ENCODE data around the gene IKZF1.
A peak's percentile ranks its signal among the peaks of the same experiment; 100 is the strongest.

IKZF1 gene

DNA sequence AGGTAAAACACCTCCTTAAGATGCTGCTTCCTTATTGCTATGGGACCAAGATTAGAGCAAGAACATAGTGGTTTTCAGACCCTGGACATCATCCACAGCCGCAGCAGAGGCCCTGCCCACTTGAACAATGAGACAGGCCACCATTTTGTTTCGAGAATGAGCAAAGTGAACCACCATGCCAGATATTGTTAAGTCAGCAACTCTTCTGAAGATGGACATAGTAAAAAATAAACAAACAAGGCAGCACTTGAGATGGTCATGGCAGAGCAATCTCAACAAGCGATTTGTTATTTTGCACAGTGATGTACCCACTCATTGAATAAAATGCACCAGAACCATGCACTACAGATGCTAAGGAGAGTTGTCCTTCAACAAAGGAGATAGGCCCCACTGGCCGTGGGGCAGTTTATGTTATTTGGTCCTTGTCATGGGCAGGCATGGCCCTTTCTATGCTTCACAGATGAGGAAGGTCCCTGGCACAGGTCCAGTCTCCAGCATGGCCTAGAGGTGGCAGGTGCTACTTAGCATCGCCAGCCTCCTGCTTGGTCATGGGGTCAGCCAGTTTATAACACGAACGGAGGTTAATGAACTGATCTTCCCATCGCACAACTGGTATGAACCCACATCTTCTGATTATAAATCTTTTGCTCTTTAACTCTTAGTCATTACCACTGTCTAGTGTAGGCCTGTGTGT, 44.1 kb downstream of the IKZF1 start:
- peaks cover 98% of the 10 kb centered on the region for H3K36me3 ChIP-seq (ENCODE audit: control insufficient read depth, low read length)
- no peak overlapping the region for H3K4me3 ChIP-seq (ENCODE audit: low read length)
- no peaks in the 10 kb centered on the region for H3K9me3 ChIP-seq (ENCODE audit: control insufficient read depth, insufficient read depth, low read length)
- peaks cover 98% of the 10 kb centered on the region for H3K79me2 ChIP-seq (ENCODE audit: control insufficient read depth, low read length)
- H3K4me2 ChIP-seq (ENCODE audit: low read length): no peak overlapping the region
- H3K4me1 ChIP-seq (ENCODE audit: control insufficient read depth, low read length): peaks cover 51% of the 10 kb centered on the region
- peaks cover 15% of the 10 kb centered on the region; the same call in 1 of the 2 replicates for H4K20me1 ChIP-seq (ENCODE audit: control insufficient read depth, insufficient read depth, low read depth, low read length)
- no peaks in the 10 kb centered on the region for H3K9me2 ChIP-seq (replicated peaks; ENCODE audit: control insufficient read depth, low read length)
- H3K27ac ChIP-seq (ENCODE audit: low read depth, low read length): no peak overlapping the region
- TF ChIP-seq, protein P1, sequence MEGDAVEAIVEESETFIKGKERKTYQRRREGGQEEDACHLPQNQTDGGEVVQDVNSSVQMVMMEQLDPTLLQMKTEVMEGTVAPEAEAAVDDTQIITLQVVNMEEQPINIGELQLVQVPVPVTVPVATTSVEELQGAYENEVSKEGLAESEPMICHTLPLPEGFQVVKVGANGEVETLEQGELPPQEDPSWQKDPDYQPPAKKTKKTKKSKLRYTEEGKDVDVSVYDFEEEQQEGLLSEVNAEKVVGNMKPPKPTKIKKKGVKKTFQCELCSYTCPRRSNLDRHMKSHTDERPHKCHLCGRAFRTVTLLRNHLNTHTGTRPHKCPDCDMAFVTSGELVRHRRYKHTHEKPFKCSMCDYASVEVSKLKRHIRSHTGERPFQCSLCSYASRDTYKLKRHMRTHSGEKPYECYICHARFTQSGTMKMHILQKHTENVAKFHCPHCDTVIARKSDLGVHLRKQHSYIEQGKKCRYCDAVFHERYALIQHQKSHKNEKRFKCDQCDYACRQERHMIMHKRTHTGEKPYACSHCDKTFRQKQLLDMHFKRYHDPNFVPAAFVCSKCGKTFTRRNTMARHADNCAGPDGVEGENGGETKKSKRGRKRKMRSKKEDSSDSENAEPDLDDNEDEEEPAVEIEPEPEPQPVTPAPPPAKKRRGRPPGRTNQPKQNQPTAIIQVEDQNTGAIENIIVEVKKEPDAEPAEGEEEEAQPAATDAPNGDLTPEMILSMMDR (IDR thresholded peaks at IDR 0.05; ENCODE audit: low read depth, low read length, poor library complexity, severe bottlenecking): no peak
- TF ChIP-seq EZH2phosphoT487 (IDR thresholded peaks at IDR 0.05; ENCODE audit: borderline replicate concordance, low read length): no peak
- no peaks in the 10 kb centered on the region for H3K27me3 ChIP-seq (ENCODE audit: control insufficient read depth, low read length)
- H3F3A ChIP-seq (ENCODE audit: control insufficient read depth, insufficient read depth): no peaks in the 10 kb centered on the region

DNA sequence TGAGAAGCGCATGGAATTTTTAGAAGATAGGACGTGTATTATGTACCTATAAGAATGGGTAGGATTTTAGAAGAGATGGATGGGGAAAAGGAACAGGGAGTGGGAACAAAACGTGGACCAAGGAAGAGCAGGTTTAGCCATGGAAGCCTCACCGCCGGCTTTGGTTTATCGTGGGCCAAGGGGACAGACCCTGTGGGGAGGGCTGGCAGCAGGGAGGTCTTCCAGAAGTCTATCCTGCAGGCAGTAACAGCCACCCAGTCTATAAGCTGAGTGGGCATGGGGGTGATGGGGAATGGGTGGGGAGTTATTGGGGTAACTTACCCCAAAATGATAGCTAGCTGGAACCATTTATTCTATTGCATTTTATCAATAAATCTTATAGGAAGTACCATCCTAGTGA, 44.9 kb downstream of the IKZF1 start:
- Histone ChIP-seq H3K27ac (ENCODE audit: low read depth, low read length) (no peak overlapping the region), H3K4me2 (ENCODE audit: low read length) (no peak overlapping the region; the same call in 1 of the 2 replicates), H3K4me1 (ENCODE audit: control insufficient read depth, low read length) (peaks cover 51% of the 10 kb centered on the region), H4K20me1 (ENCODE audit: control insufficient read depth, insufficient read depth, low read depth, low read length) (peaks cover 15% of the 10 kb centered on the region; the same call in 1 of the 2 replicates), H3K4me3 (ENCODE audit: low read length) (no peak overlapping the region), H3K9me2 (replicated peaks; ENCODE audit: control insufficient read depth, low read length) (no peaks in the 10 kb centered on the region), H3K79me2 (ENCODE audit: control insufficient read depth, low read length) (peaks cover 98% of the 10 kb centered on the region), H3F3A (ENCODE audit: control insufficient read depth, insufficient read depth) (no peaks in the 10 kb centered on the region), H3K27me3 (ENCODE audit: control insufficient read depth, low read length) (no peaks in the 10 kb centered on the region), H3K9me3 (ENCODE audit: control insufficient read depth, insufficient read depth, low read length) (no peaks in the 10 kb centered on the region), H3K36me3 (ENCODE audit: control insufficient read depth, low read length) (peaks cover 98% of the 10 kb centered on the region)
- TF ChIP-seq, protein P1 (IDR thresholded peaks at IDR 0.05; ENCODE audit: low read depth, low read length, poor library complexity, severe bottlenecking): no peak
- TF ChIP-seq EZH2phosphoT487 (IDR thresholded peaks at IDR 0.05; ENCODE audit: borderline replicate concordance, low read length): no peak

GRCh38 chr7:50349963-50350944, 45.7 kb downstream of the IKZF1 start:
- Histone ChIP-seq H3K27me3 (ENCODE audit: control insufficient read depth, low read length) (no peaks in the 10 kb centered on the region), H3K4me1 (ENCODE audit: control insufficient read depth, low read length) (peaks cover 51% of the 10 kb centered on the region), H3K9me2 (replicated peaks; ENCODE audit: control insufficient read depth, low read length) (no peaks in the 10 kb centered on the region), H3K36me3 (ENCODE audit: control insufficient read depth, low read length) (peaks cover 98% of the 10 kb centered on the region), H3K9me3 (ENCODE audit: control insufficient read depth, insufficient read depth, low read length) (no peaks in the 10 kb centered on the region), H3F3A (ENCODE audit: control insufficient read depth, insufficient read depth) (no peaks in the 10 kb centered on the region), H3K4me3 (ENCODE audit: low read length) (no peak overlapping the region), H3K27ac (ENCODE audit: low read depth, low read length) (peak overlapping the region; percentile 10; the same call in 1 of the 2 replicates), H3K79me2 (ENCODE audit: control insufficient read depth, low read length) (peaks cover 98% of the 10 kb centered on the region), H3K4me2 (ENCODE audit: low read length) (peak overlapping the region; percentile 15), H4K20me1 (ENCODE audit: control insufficient read depth, insufficient read depth, low read depth, low read length) (peaks cover 14% of the 10 kb centered on the region; the same call in 1 of the 2 replicates)
- TF ChIP-seq, protein P1 (IDR thresholded peaks at IDR 0.05; ENCODE audit: low read depth, low read length, poor library complexity, severe bottlenecking): no peak
- no peak for TF ChIP-seq EZH2phosphoT487 (IDR thresholded peaks at IDR 0.05; ENCODE audit: borderline replicate concordance, low read length)
